H1 (cell line): ENCODE data around the gene IGF2BP3.

Experiments
- ATF3 ChIP-seq: IDR thresholded peaks from 2 replicates; pipeline ENCODE4 v1.6.1; 2011; ENCODE audit warnings: low read depth, mild to moderate bottlenecking, low read length; ENCODE audit not compliant: insufficient read depth
- CTCF ChIP-seq, 3 experiments: IDR thresholded peaks; 1 replicate in 2 of 3; 2 replicates in 1 of 3; pipeline versions ENCODE4 v1.5.1 to v1.6.1; 2011; ENCODE audit warnings: low read length in 3 of 3, mild to moderate bottlenecking in 3 of 3, inconsistent platforms in 2 of 3, low read depth in 1 of 3, moderate library complexity in 1 of 3; ENCODE audit not compliant: insufficient read depth in 1 of 3; ENCODE audit errors: control extremely low read depth in 1 of 3
- EGR1 ChIP-seq: IDR thresholded peaks from 2 replicates; pipeline ENCODE4 v1.6.1; 2011; ENCODE audit warnings: low read depth, low read length, borderline replicate concordance
- SIX5 ChIP-seq: IDR thresholded peaks from 2 replicates; pipeline ENCODE4 v1.6.1; 2011; ENCODE audit warnings: mild to moderate bottlenecking, low read depth, low read length

DNA sequence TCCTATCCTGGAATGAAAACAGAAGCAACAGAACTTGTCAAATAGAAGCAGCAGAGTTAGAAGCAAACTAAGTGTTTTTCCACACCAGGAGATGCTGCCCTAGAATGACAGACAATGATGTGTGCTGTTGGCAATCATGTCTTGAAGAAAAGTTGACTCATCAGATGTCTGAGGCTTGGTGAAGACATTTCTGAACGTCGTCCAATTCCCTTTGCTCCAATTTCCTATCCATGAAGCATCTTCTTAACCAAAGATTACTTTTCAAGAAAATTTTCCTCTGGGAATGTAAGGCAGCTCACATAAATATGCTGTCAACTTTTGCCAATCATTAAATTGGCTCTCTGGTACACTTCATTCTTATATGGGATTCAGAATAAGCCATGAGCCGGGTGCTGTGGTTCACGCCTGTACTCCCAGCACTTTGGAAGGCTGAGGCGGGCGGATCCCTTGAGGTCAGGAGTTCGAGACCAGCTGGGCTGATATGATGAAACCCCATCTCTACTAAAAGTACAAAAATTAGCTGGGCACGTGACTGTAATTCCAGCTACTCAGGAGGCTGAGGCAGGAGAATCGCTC, 136.5 kb downstream of the IGF2BP3 start:
- no peak for TF ChIP-seq ATF3
- TF ChIP-seq EGR1 = no peak
- TF ChIP-seq CTCF (IDR thresholded peaks at IDR 0.05; ENCODE audit: control extremely low read depth in 1 of 3, insufficient read depth in 1 of 3, low read depth in 1 of 3, low read length in 3 of 3) = no peak
- no peak for TF ChIP-seq SIX5
